B cell (primary cell): Measurements from ENCODE around the gene SCAMP4. TPM values are rescaled to one million over a fixed set of nuclear protein-coding genes. Genes with fewer than 3 reads are reported as not detected.
A peak's percentile ranks its signal among the peaks of the same experiment; 100 is the strongest.

Experiments
- ATAC-seq: fragments of 200-7000 bp; cut with Tn5 transposase; one replicate; pipeline ENCODE4 v1.10.0; 2021; ENCODE audit warnings: low read depth, mild to moderate bottlenecking, moderate number of reproducible peaks, moderate library complexity
- CTCF ChIA-PET: fragments of 350-600 bp; sonication (Branson Sonifier 250); formaldehyde crosslinking; loops from one replicate; lab custom pipeline; 2021; ENCODE audit warnings: antibody characterized with exemption, inconsistent platforms; lab: Charles Lee
- POLR2A ChIA-PET: fragments of 350-600 bp; sonication (Branson Sonifier 250); formaldehyde crosslinking; loops from one replicate; lab custom pipeline; 2021; ENCODE audit warnings: antibody characterized with exemption; lab: Charles Lee
- DNase-seq: peaks from one replicate; pipeline ENCODE4 v3.0.0; 2013
- H2AFZ ChIP-seq: 2 replicates; pipeline ENCODE4 v1.6.1; 2012; ENCODE audit warnings: mild to moderate bottlenecking, low read depth, low read length; ENCODE audit not compliant: insufficient read depth, poor library complexity, severe bottlenecking
- H3K27ac ChIP-seq, 2 donors: 1 replicate in 1 of 2; 2 replicates in 1 of 2; pipeline ENCODE4 v1.5.1; 2012 to 2013; ENCODE audit warnings: low read length in 2 of 2, mild to moderate bottlenecking in 2 of 2, moderate library complexity in 1 of 2
- H3K27me3 ChIP-seq, 4 experiments: fragments of 200-600 bp in 1 of 4; sonication (generic) in 1 of 4; replicated peaks in 1 of 4; 1 replicate in 2 of 4; 2 replicates in 2 of 4; pipeline versions ENCODE4 v1.6.1 to v1.7.0; 2013 to 2016; ENCODE audit warnings: low read length in 3 of 4, mild to moderate bottlenecking in 2 of 4, mixed read lengths in 1 of 4, moderate library complexity in 1 of 4; ENCODE audit not compliant: insufficient read depth in 4 of 4, control insufficient read depth in 3 of 4; ENCODE audit errors: control extremely low read depth in 1 of 4
- H3K36me3 ChIP-seq, 2 experiments: replicated peaks in 1 of 2; 1 replicate in 1 of 2; 2 replicates in 1 of 2; pipeline versions ENCODE4 v1.6.1 to v1.7.1; 2013; ENCODE audit warnings: low read length in 1 of 2; ENCODE audit not compliant: insufficient read depth in 2 of 2, control insufficient read depth in 1 of 2; ENCODE audit errors: control extremely low read depth in 1 of 2, extremely low read depth in 1 of 2
- H3K4me1 ChIP-seq, 2 donors: fragments of 200-600 bp in 1 of 2; sonication (generic) in 1 of 2; 1 replicate in 1 of 2; 2 replicates in 1 of 2; pipeline versions ENCODE4 v1.5.1 to v1.6.1; 2013 to 2017; ENCODE audit warnings: low read length in 2 of 2; ENCODE audit not compliant: control insufficient read depth in 2 of 2, insufficient read depth in 2 of 2
- H3K4me2 ChIP-seq: replicated peaks from 2 replicates; pipeline ENCODE3; 2012; ENCODE audit warnings: mild to moderate bottlenecking, low read depth, low read length; ENCODE audit not compliant: poor library complexity, severe bottlenecking
- H3K4me3 ChIP-seq, 5 experiments: fragments of 200-600 bp in 1 of 5; sonication (generic) in 1 of 5; 1 replicate in 3 of 5; 2 replicates in 2 of 5; pipeline versions ENCODE4 v1.5.1 to v1.7.0; 2011 to 2016; ENCODE audit warnings: low read length in 4 of 5, mild to moderate bottlenecking in 4 of 5, low read depth in 2 of 5, control low read depth in 1 of 5, moderate library complexity in 1 of 5; ENCODE audit not compliant: insufficient read depth in 1 of 5; ENCODE audit errors: control extremely low read depth in 1 of 5, extremely low read depth in 1 of 5
- H3K79me2 ChIP-seq: fragments of 200-600 bp; sonication (generic); one replicate; pipeline ENCODE4 v1.6.0; 2016; ENCODE audit warnings: low read length; ENCODE audit not compliant: control insufficient read depth, insufficient read depth
- H3K9ac ChIP-seq: fragments of 200-600 bp; sonication (generic); 2 replicates; pipeline ENCODE4 v1.6.1; 2017; ENCODE audit warnings: mild to moderate bottlenecking, low read length, moderate library complexity
- H3K9me3 ChIP-seq, 3 donors: one replicate each; pipeline versions ENCODE4 v1.6.1 to v1.7.1; 2013; ENCODE audit warnings: low read length in 2 of 3; ENCODE audit not compliant: control insufficient read depth in 2 of 3, insufficient read depth in 1 of 3; ENCODE audit errors: control extremely low read depth in 1 of 3
- H4K20me1 ChIP-seq: 2 replicates; pipeline ENCODE4 v1.6.0; 2012; ENCODE audit warnings: mild to moderate bottlenecking, low read length; ENCODE audit not compliant: insufficient read depth, control insufficient read depth, poor library complexity, severe bottlenecking
- H3K27ac Mint-ChIP-seq: one replicate; pipeline ENCODE4 v1.8.0; 2021; ENCODE audit warnings: mixed read lengths
- H3K27me3 Mint-ChIP-seq: one replicate; pipeline ENCODE4 v1.8.0; 2021; ENCODE audit warnings: mixed read lengths
- H3K4me1 Mint-ChIP-seq: one replicate; pipeline ENCODE4 v1.8.0; 2021; ENCODE audit warnings: mixed read lengths
- H3K4me3 Mint-ChIP-seq: one replicate; pipeline ENCODE4 v1.8.0; 2021; ENCODE audit warnings: mixed read lengths
- H3K9me3 Mint-ChIP-seq: one replicate; pipeline ENCODE4 v1.8.0; 2022; ENCODE audit warnings: mixed read lengths; ENCODE audit not compliant: insufficient read depth
- CTCF ChIP-seq: fragments of 200-600 bp; IDR thresholded peaks from one replicate; pipeline ENCODE4 v1.8.0; 2022; ENCODE audit warnings: antibody characterized with exemption, mild to moderate bottlenecking
- WGBS: methylation state at CpG from one replicate; pipeline ENCODE4 v1.1.5; 2013; ENCODE audit warnings: missing lambda C conversion rate; ENCODE audit not compliant: insufficient coverage; 5-methylcytosine and 5-hydroxymethylcytosine counted together
- intact Hi-C: fragments of 100-400 bp; cut with micrococcal nuclease; formaldehyde crosslinking; loops from one replicate; pipeline ENCODE4 v1.10.0; 2022
- polyA plus RNA-seq: library from polyadenylated mRNA; depleted of rRNA; stranded (reverse); fragments of >200 nt; gene quantifications from 2 replicates; pipeline ENCODE4 v1.2.3, GENCODE V29; 2012
- total RNA-seq, 2 donors: library from RNA; stranded (reverse); fragments of 120-200 nt in 1 of 2; gene quantifications; 1 replicate in 1 of 2; 2 replicates in 1 of 2; pipeline versions ENCODE4 v1.2.3 to v1.2.4, GENCODE V29; 2013 to 2022

The SCAMP4 gene
- total and polyA plus RNA-seq, 2 donors (not counting 1 experiment from before 2014, with no cell fraction given): 47.9 to 60.0 TPM

GRCh38 chr19:1938071-1938470, 32.9 kb downstream of the SCAMP4 start:
- Histone ChIP-seq H3K9me3 (peaks cover 0 to 15% (median 3%) of the 10 kb centered on the region in 3 donors), H3K79me2 (peaks cover 54% of the 10 kb centered on the region), H4K20me1 (peaks cover 15% of the 10 kb centered on the region), H3K4me3 (no peak overlapping the region), H3K27me3 (no peaks in the 10 kb centered on the region), H3K9ac (no peak overlapping the region), H2AFZ (no peak overlapping the region), H3K4me2 (no peak overlapping the region), H3K4me1 (peaks cover 29 to 46% of the 10 kb centered on the region in 2 donors), H3K27ac (no peak overlapping the region), H3K36me3 (peaks cover 0 to 4% of the 10 kb centered on the region in 2 experiments)
- DNase-seq (no peak), ATAC-seq (no peak)
- WGBS: 100% methylated on average over 2 of the region's 7 CpGs
- H3K27me3 Mint-ChIP-seq: no peaks in the 10 kb centered on the region
- intact Hi-C loops: no loop called here
- peaks cover 2% of the 10 kb centered on the region for H3K9me3 Mint-ChIP-seq
- ChIA-PET CTCF (no interaction called here), POLR2A (no interaction called here)
- peaks cover 39% of the 10 kb centered on the region for H3K4me1 Mint-ChIP-seq
- H3K27ac Mint-ChIP-seq: peak overlapping the region; percentile 65
- no peak overlapping the region for H3K4me3 Mint-ChIP-seq
- no peak for TF ChIP-seq CTCF

GRCh38 chr19:1941146-1942077, 36.2 kb downstream of the SCAMP4 start, which contains the start of gene CSNK1G2:
Gene CSNK1G2, plus strand, starts transcription at chr19:1941172. Its CDS starts 28,601 bp downstream, at chr19:1969773.
- Mint-ChIP-seq H3K4me1 (peaks cover 34% of the 10 kb centered on the region), H3K4me3 (peak within 1 kb of the TSS; percentile 98), H3K9me3 (no peaks in the 10 kb centered on the region), H3K27ac (peak within 1 kb of the TSS; percentile 99), H3K27me3 (no peaks in the 10 kb centered on the region)
- under 1% methylated on average over 85 of the region's 97 CpGs for WGBS
- peaks cover 56% of the 10 kb centered on the region for H3K79me2 ChIP-seq
- H3K4me2 ChIP-seq: peak within 1 kb of the TSS; percentile 93
- no peaks in the 10 kb centered on the region for H3K9me3 ChIP-seq
- H2AFZ ChIP-seq: peak within 1 kb of the TSS; percentile 59
- ChIA-PET POLR2A (interaction anchor here (0.5 to 2.0 kb wide), 17 partner anchors 12 to 923 kb away, joined by 3 to 18 read pairs (median 5); no protein-coding TSS in a partner anchor), CTCF (interaction anchor here (0.8 to 1.7 kb wide), 5 partner anchors 9 to 77 kb away, joined by 3 to 7 read pairs (median 5); no protein-coding TSS in a partner anchor)
- DNase-seq (no peak), ATAC-seq (no peak)
- intact Hi-C loops: loop anchor here (1.0 kb wide), 3 partner anchors 65 to 210 kb away; partner anchors contain the start of gene AP3D1
- H3K4me3 ChIP-seq: peak within 1 kb of the TSS; percentile 71 to 94 (median 83)
- no peaks in the 10 kb centered on the region for H3K36me3 ChIP-seq
- H3K27me3 ChIP-seq: no peaks in the 10 kb centered on the region
- peak within 1 kb of the TSS; percentile 95 for H3K9ac ChIP-seq
- peaks cover 31 to 47% of the 10 kb centered on the region in 2 donors for H3K4me1 ChIP-seq
- H4K20me1 ChIP-seq: peaks cover 46% of the 10 kb centered on the region
- TF ChIP-seq CTCF: no peak
- peak within 1 kb of the TSS; percentile 95 to 99 for H3K27ac ChIP-seq
